ENCODE results near the gene GUSB.
"Not testable (repeated sequence)": the region's sequence is repeated elsewhere in the genome, so short reads cannot be mapped to it uniquely, and the experiment has no call there.

DNA sequence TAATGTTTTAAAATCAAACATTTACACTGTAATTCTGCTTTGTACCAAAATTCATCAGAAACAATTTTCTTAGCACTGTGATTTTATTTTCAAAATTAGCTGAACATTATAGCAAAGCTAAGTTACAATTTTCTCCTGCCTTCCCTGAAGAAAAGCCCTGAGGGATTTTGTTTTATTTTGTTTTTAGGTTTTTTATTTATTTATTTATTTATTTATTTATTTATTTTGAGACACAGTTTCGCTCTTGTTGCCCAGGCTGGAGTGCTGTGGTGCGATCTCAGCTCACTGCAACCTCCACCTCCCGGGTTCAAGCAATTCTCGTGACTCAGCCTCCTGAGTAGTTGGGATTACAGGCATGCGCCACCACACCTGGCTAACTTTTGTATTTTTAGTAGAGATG, 9.8 kb upstream of the GUSB start:
- TF ChIP-seq CTCF (IDR thresholded peaks at IDR 0.05; ENCODE audit: low read length); EZH2 (optimal IDR thresholded peaks at IDR 0.05; ENCODE audit: low read depth, low read length); EZH2phosphoT487 (IDR thresholded peaks at IDR 0.05; ENCODE audit: low read length): not testable (repeated sequence)
